Thyroid gland (tissue), 4 donors: ENCODE results near the gene ISM1.

Experiments used
- CTCF ChIP-seq, 6 experiments: fragments of 200-600 bp in 3 of 6; fragments of 450-650 bp in 3 of 6; sonication (generic) in 3 of 6; IDR thresholded peaks; one replicate each; pipeline ENCODE4 v1.5.1; 2016 to 2019; ENCODE audit warnings: antibody characterized with exemption in 6 of 6, mild to moderate bottlenecking in 2 of 6, inconsistent platforms in 1 of 6, moderate library complexity in 1 of 6
- POLR2A ChIP-seq, 2 donors: fragments of 450-650 bp; IDR thresholded peaks; one replicate each; pipeline ENCODE4 v1.6.1; 2017; ENCODE audit warnings: antibody characterized with exemption in 2 of 2, mild to moderate bottlenecking in 2 of 2, moderate library complexity in 1 of 2

GRCh38 chr20:13212750-13213149 lies 8.3 kb upstream of the ISM1 start:
- TF ChIP-seq CTCF (IDR thresholded peaks at IDR 0.05) (no peak), POLR2A (IDR thresholded peaks at IDR 0.05) (no peak)
